ENCODE data around the gene NQO1. TPM values are rescaled to one million over a fixed set of nuclear protein-coding genes. Genes with fewer than 3 reads are reported as not detected.

The NQO1 gene
- total and polyA plus RNA-seq, 9 of the 15 experiments (the other 6 are each of a cell fraction or from before 2014, with no cell fraction given) = 96.7 to 198 (median 122) TPM

- TF ChIP-seq MCM3 (IDR thresholded peaks at IDR 0.05) (no peak), NR2C1 (IDR thresholded peaks at IDR 0.05) (peak; percentile 77), NR2C1 (tag; IDR thresholded peaks at IDR 0.05) (peak; percentile 71), ZNF668 (CRISPR knock-in tag; IDR thresholded peaks at IDR 0.05) (no peak), KAT2B (IDR thresholded peaks at IDR 0.05; ENCODE audit: low read depth, low read length) (no peak), OTX1 (CRISPR knock-in tag; IDR thresholded peaks at IDR 0.05) (no peak), GTF2E2 (tag; IDR thresholded peaks at IDR 0.05) (no peak), NFIX (CRISPR knock-in tag; IDR thresholded peaks at IDR 0.05; ENCODE audit: low read depth) (no peak), MAFG (tag; conservative IDR thresholded peaks at IDR 0.05) (peak; percentile 75), DACH1 (IDR thresholded peaks at IDR 0.05; ENCODE audit: partially characterized antibody) (no peak), HSF4 (CRISPR knock-in tag; IDR thresholded peaks at IDR 0.05; ENCODE audit: borderline replicate concordance) (no peak), ZSCAN32 (CRISPR knock-in tag; IDR thresholded peaks at IDR 0.05) (no peak), FOXK1 (CRISPR knock-in tag; IDR thresholded peaks at IDR 0.05; ENCODE audit: borderline replicate concordance) (no peak), SIN3B (IDR thresholded peaks at IDR 0.05; ENCODE audit: low read depth) (peak; percentile 59; the same call in 1 of the 2 replicates), HCFC1 (IDR thresholded peaks at IDR 0.05; ENCODE audit: low read depth, low read length) (peak; percentile 76), MEF2D (tag; conservative IDR thresholded peaks at IDR 0.05; ENCODE audit: low read depth) (no peak), JUND (IDR thresholded peaks at IDR 0.05; ENCODE audit: borderline replicate concordance, low read depth, low read length) (no peak), JUND (tag; IDR thresholded peaks at IDR 0.05; ENCODE audit: borderline replicate concordance, low read depth, low read length) (no peak), SMAD4 (CRISPR knock-in tag; conservative IDR thresholded peaks at IDR 0.05) (peak; percentile 41), FOXA3 (CRISPR knock-in tag; conservative IDR thresholded peaks at IDR 0.05 in 1 of 2, IDR thresholded peaks at IDR 0.05 in 1 of 2) (no peak), ZFP36 (IDR thresholded peaks at IDR 0.05; ENCODE audit: low read depth, low read length, partially characterized antibody) (no peak), FOXK2 (conservative IDR thresholded peaks at IDR 0.05 in 1 of 2, IDR thresholded peaks at IDR 0.05 in 1 of 2; ENCODE audit: low read depth in 2 of 2) (peak; percentile 33 to 75; a peak in 3 of 4 replicates), XRCC5 (IDR thresholded peaks at IDR 0.05; ENCODE audit: low read depth, low read length) (no peak), ZNF586 (CRISPR knock-in tag; conservative IDR thresholded peaks at IDR 0.05) (no peak), PCBP1 (IDR thresholded peaks at IDR 0.05; ENCODE audit: low read depth, low read length, poor library complexity, severe bottlenecking) (peak; percentile 81), ZBTB9 (CRISPR knock-in tag; IDR thresholded peaks at IDR 0.05) (no peak), ZKSCAN3 (CRISPR knock-in tag; IDR thresholded peaks at IDR 0.05) (no peak), SAFB (IDR thresholded peaks at IDR 0.05; ENCODE audit: borderline replicate concordance, low read depth, low read length) (peak; percentile 45; the same call in 1 of the 2 replicates)
- TF ChIP-seq, protein P1, sequence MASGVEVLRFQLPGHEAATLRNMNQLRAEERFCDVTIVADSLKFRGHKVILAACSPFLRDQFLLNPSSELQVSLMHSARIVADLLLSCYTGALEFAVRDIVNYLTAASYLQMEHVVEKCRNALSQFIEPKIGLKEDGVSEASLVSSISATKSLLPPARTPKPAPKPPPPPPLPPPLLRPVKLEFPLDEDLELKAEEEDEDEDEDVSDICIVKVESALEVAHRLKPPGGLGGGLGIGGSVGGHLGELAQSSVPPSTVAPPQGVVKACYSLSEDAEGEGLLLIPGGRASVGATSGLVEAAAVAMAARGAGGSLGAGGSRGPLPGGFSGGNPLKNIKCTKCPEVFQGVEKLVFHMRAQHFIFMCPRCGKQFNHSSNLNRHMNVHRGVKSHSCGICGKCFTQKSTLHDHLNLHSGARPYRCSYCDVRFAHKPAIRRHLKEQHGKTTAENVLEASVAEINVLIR (CRISPR knock-in tag; IDR thresholded peaks at IDR 0.05) = no peak
Observed at GRCh38 chr16:69761983-69762813, 35.8 kb upstream of the NQO1 start, which contains the start of gene WWP2 (continued).

All from K562 (cell line).